ENCODE data around the gene C4orf46.

The C4orf46 gene

GRCh38 chr4:158657291-158657690 is 14.4 kb downstream of the C4orf46 start:
- Histone ChIP-seq H3K9me3 (ENCODE audit: control insufficient read depth, low read length) (no peaks in the 10 kb centered on the region), H3K4me1 (ENCODE audit: control insufficient read depth, insufficient read depth, low read length, poor library complexity, severe bottlenecking) (peaks cover 2% of the 10 kb centered on the region), H3K36me3 (ENCODE audit: control insufficient read depth, insufficient read depth, low read length) (no peaks in the 10 kb centered on the region), H3K27ac (ENCODE audit: insufficient read depth, low read length, poor library complexity, severe bottlenecking) (no peak overlapping the region), H3K4me3 (ENCODE audit: insufficient read depth, low read depth, low read length, poor library complexity, severe bottlenecking) (no peak overlapping the region), H3K27me3 (replicated peaks; ENCODE audit: control insufficient read depth, insufficient read depth, low read length, poor library complexity, severe bottlenecking) (no peaks in the 10 kb centered on the region)
- DNase-seq, result no peak

GRCh38 chr4:158656439-158656838 is 15.2 kb downstream of the C4orf46 start:
- DNase-seq, result no peak
- no peaks in the 10 kb centered on the region for H3K27me3 ChIP-seq (replicated peaks; ENCODE audit: control insufficient read depth, insufficient read depth, low read length, poor library complexity, severe bottlenecking)
- no peaks in the 10 kb centered on the region for H3K9me3 ChIP-seq (ENCODE audit: control insufficient read depth, low read length)
- H3K4me3 ChIP-seq (ENCODE audit: insufficient read depth, low read depth, low read length, poor library complexity, severe bottlenecking), result no peak overlapping the region
- no peaks in the 10 kb centered on the region for H3K36me3 ChIP-seq (ENCODE audit: control insufficient read depth, insufficient read depth, low read length)
- H3K27ac ChIP-seq (ENCODE audit: insufficient read depth, low read length, poor library complexity, severe bottlenecking), result no peak overlapping the region
- H3K4me1 ChIP-seq (ENCODE audit: control insufficient read depth, insufficient read depth, low read length, poor library complexity, severe bottlenecking), result peaks cover 2% of the 10 kb centered on the region

GRCh38 chr4:158652920-158653319 is 18.8 kb downstream of the C4orf46 start:
- H3K36me3 ChIP-seq (ENCODE audit: control insufficient read depth, insufficient read depth, low read length), result no peaks in the 10 kb centered on the region
- H3K4me3 ChIP-seq (ENCODE audit: insufficient read depth, low read depth, low read length, poor library complexity, severe bottlenecking), result peak overlapping the region; percentile 20
- DNase-seq, result no peak
- H3K27me3 ChIP-seq (replicated peaks; ENCODE audit: control insufficient read depth, insufficient read depth, low read length, poor library complexity, severe bottlenecking), result no peaks in the 10 kb centered on the region
- no peaks in the 10 kb centered on the region for H3K9me3 ChIP-seq (ENCODE audit: control insufficient read depth, low read length)
- no peak overlapping the region for H3K27ac ChIP-seq (ENCODE audit: insufficient read depth, low read length, poor library complexity, severe bottlenecking)
- peaks cover 2% of the 10 kb centered on the region for H3K4me1 ChIP-seq (ENCODE audit: control insufficient read depth, insufficient read depth, low read length, poor library complexity, severe bottlenecking)

GRCh38 chr4:158649111-158649680 is 22.5 kb downstream of the C4orf46 start:
- no peaks in the 10 kb centered on the region for H3K27me3 ChIP-seq (replicated peaks; ENCODE audit: control insufficient read depth, insufficient read depth, low read length, poor library complexity, severe bottlenecking)
- no peak overlapping the region for H3K4me3 ChIP-seq (ENCODE audit: insufficient read depth, low read depth, low read length, poor library complexity, severe bottlenecking)
- DNase-seq, result no peak
- no peaks in the 10 kb centered on the region for H3K36me3 ChIP-seq (ENCODE audit: control insufficient read depth, insufficient read depth, low read length)
- peaks cover 2% of the 10 kb centered on the region for H3K4me1 ChIP-seq (ENCODE audit: control insufficient read depth, insufficient read depth, low read length, poor library complexity, severe bottlenecking)
- H3K9me3 ChIP-seq (ENCODE audit: control insufficient read depth, low read length), result no peaks in the 10 kb centered on the region
- H3K27ac ChIP-seq (ENCODE audit: insufficient read depth, low read length, poor library complexity, severe bottlenecking), result no peak overlapping the region

- DNase-seq, result no peak
- H3K27me3 ChIP-seq (replicated peaks; ENCODE audit: control insufficient read depth, insufficient read depth, low read length, poor library complexity, severe bottlenecking), result no peaks in the 10 kb centered on the region
- H3K27ac ChIP-seq (ENCODE audit: insufficient read depth, low read length, poor library complexity, severe bottlenecking), result no peak overlapping the region
- H3K9me3 ChIP-seq (ENCODE audit: control insufficient read depth, low read length), result no peaks in the 10 kb centered on the region
- no peaks in the 10 kb centered on the region for H3K4me1 ChIP-seq (ENCODE audit: control insufficient read depth, insufficient read depth, low read length, poor library complexity, severe bottlenecking)
- H3K4me3 ChIP-seq (ENCODE audit: insufficient read depth, low read depth, low read length, poor library complexity, severe bottlenecking), result no peak overlapping the region
- no peaks in the 10 kb centered on the region for H3K36me3 ChIP-seq (ENCODE audit: control insufficient read depth, insufficient read depth, low read length)
These were observed 26.9 kb downstream of the C4orf46 start for GRCh38 chr4:158644760-158645159.

- H3K4me1 ChIP-seq (ENCODE audit: control insufficient read depth, insufficient read depth, low read length, poor library complexity, severe bottlenecking), result no peaks in the 10 kb centered on the region
- H3K27me3 ChIP-seq (replicated peaks; ENCODE audit: control insufficient read depth, insufficient read depth, low read length, poor library complexity, severe bottlenecking), result no peaks in the 10 kb centered on the region
- DNase-seq, result no peak
- H3K27ac ChIP-seq (ENCODE audit: insufficient read depth, low read length, poor library complexity, severe bottlenecking), result no peak overlapping the region
- no peak overlapping the region for H3K4me3 ChIP-seq (ENCODE audit: insufficient read depth, low read depth, low read length, poor library complexity, severe bottlenecking)
- no peaks in the 10 kb centered on the region for H3K9me3 ChIP-seq (ENCODE audit: control insufficient read depth, low read length)
- no peaks in the 10 kb centered on the region for H3K36me3 ChIP-seq (ENCODE audit: control insufficient read depth, insufficient read depth, low read length)
These were observed 27.3 kb downstream of the C4orf46 start for GRCh38 chr4:158644356-158644755.

GRCh38 chr4:158636619-158637018 is 35.1 kb downstream of the C4orf46 start:
- no peak for DNase-seq
- Histone ChIP-seq H3K4me1 (ENCODE audit: control insufficient read depth, insufficient read depth, low read length, poor library complexity, severe bottlenecking) (no peaks in the 10 kb centered on the region), H3K27me3 (replicated peaks; ENCODE audit: control insufficient read depth, insufficient read depth, low read length, poor library complexity, severe bottlenecking) (no peaks in the 10 kb centered on the region), H3K9me3 (ENCODE audit: control insufficient read depth, low read length) (no peaks in the 10 kb centered on the region), H3K36me3 (ENCODE audit: control insufficient read depth, insufficient read depth, low read length) (no peaks in the 10 kb centered on the region), H3K4me3 (ENCODE audit: insufficient read depth, low read depth, low read length, poor library complexity, severe bottlenecking) (no peak overlapping the region), H3K27ac (ENCODE audit: insufficient read depth, low read length, poor library complexity, severe bottlenecking) (no peak overlapping the region)

GRCh38 chr4:158630893-158631292 is 40.8 kb downstream of the C4orf46 start:
- H3K27ac ChIP-seq (ENCODE audit: insufficient read depth, low read length, poor library complexity, severe bottlenecking), result no peak overlapping the region
- no peaks in the 10 kb centered on the region for H3K36me3 ChIP-seq (ENCODE audit: control insufficient read depth, insufficient read depth, low read length)
- H3K4me3 ChIP-seq (ENCODE audit: insufficient read depth, low read depth, low read length, poor library complexity, severe bottlenecking), result no peak overlapping the region
- H3K9me3 ChIP-seq (ENCODE audit: control insufficient read depth, low read length), result no peaks in the 10 kb centered on the region
- no peak for DNase-seq
- H3K27me3 ChIP-seq (replicated peaks; ENCODE audit: control insufficient read depth, insufficient read depth, low read length, poor library complexity, severe bottlenecking), result no peaks in the 10 kb centered on the region
- no peaks in the 10 kb centered on the region for H3K4me1 ChIP-seq (ENCODE audit: control insufficient read depth, insufficient read depth, low read length, poor library complexity, severe bottlenecking)

- DNase-seq, result no peak
- H3K27me3 ChIP-seq (replicated peaks; ENCODE audit: control insufficient read depth, insufficient read depth, low read length, poor library complexity, severe bottlenecking), result no peaks in the 10 kb centered on the region
- no peaks in the 10 kb centered on the region for H3K36me3 ChIP-seq (ENCODE audit: control insufficient read depth, insufficient read depth, low read length)
- H3K27ac ChIP-seq (ENCODE audit: insufficient read depth, low read length, poor library complexity, severe bottlenecking), result no peak overlapping the region
- no peaks in the 10 kb centered on the region for H3K9me3 ChIP-seq (ENCODE audit: control insufficient read depth, low read length)
- H3K4me3 ChIP-seq (ENCODE audit: insufficient read depth, low read depth, low read length, poor library complexity, severe bottlenecking), result no peak overlapping the region
- no peaks in the 10 kb centered on the region for H3K4me1 ChIP-seq (ENCODE audit: control insufficient read depth, insufficient read depth, low read length, poor library complexity, severe bottlenecking)
These were observed 46.1 kb downstream of the C4orf46 start for GRCh38 chr4:158625544-158625943.

GRCh38 chr4:158624889-158625478 is 46.7 kb downstream of the C4orf46 start:
- Histone ChIP-seq H3K4me1 (ENCODE audit: control insufficient read depth, insufficient read depth, low read length, poor library complexity, severe bottlenecking) (no peaks in the 10 kb centered on the region), H3K27ac (ENCODE audit: insufficient read depth, low read length, poor library complexity, severe bottlenecking) (no peak overlapping the region), H3K9me3 (ENCODE audit: control insufficient read depth, low read length) (no peaks in the 10 kb centered on the region), H3K4me3 (ENCODE audit: insufficient read depth, low read depth, low read length, poor library complexity, severe bottlenecking) (no peak overlapping the region), H3K36me3 (ENCODE audit: control insufficient read depth, insufficient read depth, low read length) (no peaks in the 10 kb centered on the region), H3K27me3 (replicated peaks; ENCODE audit: control insufficient read depth, insufficient read depth, low read length, poor library complexity, severe bottlenecking) (no peaks in the 10 kb centered on the region)
- DNase-seq, result no peak
